Mesenchymal stem cell (in vitro differentiated cells and primary cell): Measurements from ENCODE around the gene ZGPAT.

ENCODE experiments used
- DNase-seq: peaks from one replicate; pipeline ENCODE4 v3.0.0-alpha.2; 2013
- H2AFZ ChIP-seq: one replicate; pipeline ENCODE4 v1.6.1; 2013; ENCODE audit warnings: low read depth, mild to moderate bottlenecking, control low read depth, inconsistent platforms, low read length, moderate library complexity
- H2AK5ac ChIP-seq: 2 replicates; pipeline ENCODE4 v1.6.1; 2013; ENCODE audit warnings: low read length, moderate library complexity, mild to moderate bottlenecking, inconsistent platforms; ENCODE audit not compliant: severe bottlenecking
- H2BK120ac ChIP-seq: one replicate; pipeline ENCODE4 v1.6.1; 2013; ENCODE audit warnings: low read depth, mild to moderate bottlenecking, inconsistent platforms, low read length, moderate library complexity
- H2BK12ac ChIP-seq, 2 experiments: one replicate each; pipeline ENCODE4 v1.6.1; 2013; ENCODE audit warnings: inconsistent platforms in 2 of 2, low read length in 2 of 2, mild to moderate bottlenecking in 2 of 2, moderate library complexity in 2 of 2, control low read depth in 1 of 2
- H2BK15ac ChIP-seq: one replicate; pipeline ENCODE4 v1.6.1; 2013; ENCODE audit warnings: mild to moderate bottlenecking, low read depth, inconsistent platforms; ENCODE audit not compliant: poor library complexity, severe bottlenecking
- H2BK5ac ChIP-seq: 2 replicates; pipeline ENCODE4 v1.6.1; 2013; ENCODE audit warnings: low read depth, mild to moderate bottlenecking, low read length, control low read depth, inconsistent platforms; ENCODE audit not compliant: poor library complexity, severe bottlenecking
- H3K14ac ChIP-seq, 2 experiments: one replicate each; pipeline ENCODE4 v1.6.1; 2013; ENCODE audit warnings: inconsistent platforms in 2 of 2, low read length in 2 of 2, control low read depth in 1 of 2, mild to moderate bottlenecking in 1 of 2, moderate library complexity in 1 of 2
- H3K18ac ChIP-seq, 2 experiments: one replicate each; pipeline ENCODE4 v1.6.1; 2013; ENCODE audit warnings: inconsistent platforms in 2 of 2, low read length in 2 of 2, control low read depth in 1 of 2, low read depth in 1 of 2, mild to moderate bottlenecking in 1 of 2
- H3K23ac ChIP-seq, 2 experiments: one replicate each; pipeline ENCODE4 v1.6.1; 2013; ENCODE audit warnings: inconsistent platforms in 2 of 2, low read length in 2 of 2, mild to moderate bottlenecking in 2 of 2, moderate library complexity in 2 of 2, control low read depth in 1 of 2
- H3K27ac ChIP-seq: 2 replicates; pipeline ENCODE4 v1.5.1; 2013; ENCODE audit warnings: mild to moderate bottlenecking, moderate library complexity, low read length, control low read depth, inconsistent platforms; ENCODE audit not compliant: poor library complexity, severe bottlenecking
- H3K27me3 ChIP-seq, 2 experiments: 2 replicates each; pipeline versions ENCODE4 v1.6.1 to v1.7.0; 2013; ENCODE audit warnings: low read length in 2 of 2, mild to moderate bottlenecking in 2 of 2, moderate library complexity in 2 of 2, control low read depth in 1 of 2, inconsistent platforms in 1 of 2; ENCODE audit not compliant: control insufficient read depth in 1 of 2, insufficient read depth in 1 of 2
- H3K36me3 ChIP-seq, 2 experiments: 2 replicates each; pipeline versions ENCODE4 v1.6.1 to v1.7.0; 2013; ENCODE audit warnings: low read length in 2 of 2, control low read depth in 1 of 2, inconsistent platforms in 1 of 2, low read depth in 1 of 2, mild to moderate bottlenecking in 1 of 2; ENCODE audit not compliant: insufficient read depth in 2 of 2, control insufficient read depth in 1 of 2
- H3K4ac ChIP-seq, 2 experiments: one replicate each; pipeline ENCODE4 v1.6.1; 2013; ENCODE audit warnings: inconsistent platforms in 2 of 2, low read length in 2 of 2, mild to moderate bottlenecking in 2 of 2, moderate library complexity in 2 of 2, control low read depth in 1 of 2, low read depth in 1 of 2
- H3K4me1 ChIP-seq: 2 replicates; pipeline ENCODE4 v1.6.1; 2013; ENCODE audit warnings: low read depth, low read length, control low read depth; ENCODE audit not compliant: control insufficient read depth, insufficient read depth
- H3K4me2 ChIP-seq: 2 replicates; pipeline ENCODE4 v1.6.1; 2013; ENCODE audit warnings: low read length, mild to moderate bottlenecking, inconsistent platforms; ENCODE audit not compliant: poor library complexity, severe bottlenecking
- H3K4me3 ChIP-seq, 2 experiments: 2 replicates each; pipeline versions ENCODE4 v1.5.1 to v1.7.0; 2013; ENCODE audit warnings: low read length in 2 of 2, mild to moderate bottlenecking in 2 of 2, control low read depth in 1 of 2, low read depth in 1 of 2; ENCODE audit not compliant: insufficient read depth in 1 of 2
- H3K79me1 ChIP-seq: replicated peaks from 2 replicates; pipeline ENCODE4 v1.6.1; 2013; ENCODE audit warnings: mild to moderate bottlenecking, control low read depth, low read length, inconsistent platforms; ENCODE audit not compliant: poor library complexity, severe bottlenecking
- H3K9ac ChIP-seq: 2 replicates; pipeline ENCODE4 v1.7.0; 2013; ENCODE audit warnings: mild to moderate bottlenecking, low read length, moderate library complexity
- H3K9me3 ChIP-seq: 2 replicates; pipeline ENCODE4 v1.7.0; 2013; ENCODE audit warnings: mild to moderate bottlenecking, low read length; ENCODE audit not compliant: control insufficient read depth
- H4K8ac ChIP-seq: one replicate; pipeline ENCODE4 v1.6.1; 2013; ENCODE audit warnings: inconsistent platforms, mild to moderate bottlenecking, low read length, moderate library complexity
- H4K91ac ChIP-seq: one replicate; pipeline ENCODE4 v1.6.1; 2013; ENCODE audit warnings: mild to moderate bottlenecking, low read length, inconsistent platforms
- WGBS: methylation state at CpG from one replicate; pipeline ENCODE4 v1.1.7; 2013; ENCODE audit warnings: mixed read lengths; 5-methylcytosine and 5-hydroxymethylcytosine counted together

The ZGPAT gene

DNA sequence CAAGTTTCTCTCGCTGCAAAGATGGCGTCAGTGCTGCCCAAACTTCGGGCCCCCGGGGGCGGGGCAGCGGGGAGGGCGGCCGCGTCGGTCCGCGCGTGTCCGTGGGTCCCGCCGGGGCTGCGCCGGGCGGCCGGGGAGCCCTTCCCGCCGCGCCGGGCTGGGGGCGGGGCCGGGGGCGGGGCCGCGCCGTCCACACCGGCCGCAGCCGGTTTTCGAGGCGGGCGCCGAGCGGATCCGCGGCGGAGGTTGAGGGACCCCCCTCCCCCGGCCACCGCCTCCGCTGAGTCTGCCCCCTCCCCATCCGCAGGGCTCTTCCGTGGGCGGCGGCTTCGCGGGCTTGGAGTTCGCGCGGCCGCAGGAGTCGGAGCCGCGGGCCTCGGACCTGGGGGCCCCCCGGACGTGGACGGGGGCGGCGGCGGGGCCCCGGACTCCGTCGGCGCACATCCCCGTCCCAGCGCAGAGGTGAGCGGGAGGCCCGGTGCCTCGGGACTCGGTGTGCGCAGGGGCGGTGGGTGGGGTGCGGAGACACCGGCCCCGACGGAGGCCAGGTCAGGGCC is 32.3 kb downstream of the ZGPAT start:
- Histone ChIP-seq H3K27me3 (no peaks in the 10 kb centered on the region), H3K4me1 (peaks cover 40% of the 10 kb centered on the region), H2BK5ac (peak overlapping the region; percentile 84)

DNA sequence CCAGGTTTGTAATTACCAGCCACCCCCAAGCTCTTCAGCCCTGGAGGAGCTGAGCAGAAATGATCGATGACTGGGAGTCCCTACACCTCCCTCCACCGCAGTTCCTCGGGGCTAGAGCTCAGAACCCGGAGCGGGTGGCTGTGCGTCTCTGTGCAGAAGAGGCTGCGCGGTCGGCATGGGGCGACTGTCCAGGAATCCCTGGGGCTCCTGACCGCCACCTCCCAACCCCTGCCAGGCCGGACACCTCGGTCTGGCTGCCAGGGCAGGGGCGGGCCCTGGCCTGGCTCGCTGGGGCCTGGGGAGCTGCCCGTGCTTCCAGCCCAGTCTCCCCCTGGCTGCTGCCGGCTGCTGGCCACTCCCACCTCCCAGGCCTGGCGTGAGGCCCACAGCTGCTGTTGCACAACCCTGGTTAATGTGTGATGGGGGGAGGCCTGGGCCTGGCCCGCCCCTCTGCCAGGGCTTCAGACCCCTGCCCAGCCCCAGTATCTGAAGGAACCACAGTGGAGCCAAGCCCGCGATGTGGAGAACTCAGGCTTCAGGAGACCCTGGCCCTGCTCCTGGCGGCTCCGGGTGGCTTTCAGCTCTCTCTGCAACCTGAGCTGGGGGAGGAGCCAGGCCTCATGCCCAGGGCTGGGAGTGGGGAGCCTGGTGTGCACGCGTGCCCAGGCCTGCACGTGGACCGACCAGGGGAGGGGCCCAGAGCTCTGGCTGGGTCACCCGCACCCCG is 33.0 kb downstream of the ZGPAT start:
- DNase-seq: peak; percentile 93
- Histone ChIP-seq H2BK12ac (peak overlapping the region; percentile 14 to 45), H2BK15ac (peak overlapping the region; percentile 52), H3K4ac (peak overlapping the region; percentile 60 to 66), H3K18ac (peak overlapping the region; percentile 89 to 93), H3K4me2 (peak overlapping the region; percentile 75), H3K9ac (peak overlapping the region; percentile 88), H3K4me3 (peak overlapping the region; percentile 78 to 86), H3K4me1 (peaks cover 40% of the 10 kb centered on the region), H4K91ac (peak overlapping the region; percentile 90), H3K27ac (peak overlapping the region; percentile 95), H3K23ac (peak overlapping the region in 1 of 2 experiments; percentile 93), H2BK120ac (peak overlapping the region; percentile 90), H3K36me3 (peaks cover 34 to 64% of the 10 kb centered on the region in 2 experiments), H3K9me3 (no peaks in the 10 kb centered on the region), H3K14ac (peak overlapping the region in 1 of 2 experiments; percentile 94), H3K27me3 (no peaks in the 10 kb centered on the region), H3K79me1 (peaks cover 9% of the 10 kb centered on the region), H4K8ac (peak overlapping the region; percentile 66), H2BK5ac (peak overlapping the region; percentile 84), H2AFZ (peak overlapping the region; percentile 42), H2AK5ac (peak overlapping the region; percentile 80)
- under 1% methylated on average over 22 of the region's 29 CpGs for WGBS

More for the DNA sequence above, 32.3 kb downstream of the ZGPAT start:
- H3K23ac ChIP-seq: peak overlapping the region; percentile 21 to 93
- H3K4me3 ChIP-seq: peak overlapping the region; percentile 78 to 86
- H3K4me2 ChIP-seq: peak overlapping the region; percentile 75
- peak overlapping the region; percentile 95 for H3K27ac ChIP-seq
- WGBS: 1% methylated on average over 38 of the region's 80 CpGs
- H2AK5ac ChIP-seq: peak overlapping the region; percentile 80
- peaks cover 39 to 65% of the 10 kb centered on the region in 2 experiments for H3K36me3 ChIP-seq
- peak overlapping the region; percentile 88 for H3K9ac ChIP-seq
- peak overlapping the region; percentile 52 for H2BK15ac ChIP-seq
- peak overlapping the region; percentile 14 to 25 for H2BK12ac ChIP-seq
- peaks cover 9% of the 10 kb centered on the region for H3K79me1 ChIP-seq
- peak overlapping the region; percentile 89 to 93 for H3K18ac ChIP-seq
- peak overlapping the region in 1 of 2 experiments; percentile 94 for H3K14ac ChIP-seq
- peak overlapping the region; percentile 67 for H4K8ac ChIP-seq
- no peak overlapping the region for H2AFZ ChIP-seq
- peak overlapping the region; percentile 90 for H4K91ac ChIP-seq
- peak overlapping the region; percentile 60 to 80 for H3K4ac ChIP-seq
- DNase-seq: peak; percentile 38
- no peaks in the 10 kb centered on the region for H3K9me3 ChIP-seq
- peak overlapping the region; percentile 90 for H2BK120ac ChIP-seq

DNA sequence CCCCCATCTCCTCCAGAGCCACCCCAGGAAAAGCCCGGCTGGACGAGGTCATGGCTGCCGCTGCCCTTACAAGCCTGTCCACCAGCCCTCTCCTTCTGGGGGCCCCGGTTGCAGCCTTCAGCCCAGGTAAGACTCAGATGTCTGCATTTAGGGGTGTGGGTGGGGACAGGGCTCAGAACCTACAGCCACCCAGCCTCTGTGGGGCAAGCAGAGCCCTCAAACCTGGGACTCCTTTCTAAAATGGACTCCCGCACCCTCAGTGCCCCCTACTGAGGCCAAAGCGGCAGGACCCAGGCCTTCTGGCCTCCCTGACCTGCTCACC is 33.5 kb downstream of the ZGPAT start:
- no peaks in the 10 kb centered on the region for H3K27me3 ChIP-seq
- DNase-seq: no peak
- no peaks in the 10 kb centered on the region for H3K9me3 ChIP-seq
- no peak overlapping the region for H2AFZ ChIP-seq
- H3K4me2 ChIP-seq: peak overlapping the region; percentile 75
- peaks cover 28 to 64% of the 10 kb centered on the region in 2 experiments for H3K36me3 ChIP-seq
- no peak overlapping the region for H4K8ac ChIP-seq
- H3K9ac ChIP-seq: peak overlapping the region; percentile 88
- 34% methylated on average over 3 of the region's 6 CpGs for whole genome bisulfite sequencing
- H3K18ac ChIP-seq: peak overlapping the region in 1 of 2 experiments; percentile 84
- no peak overlapping the region for H3K23ac ChIP-seq
- no peak overlapping the region for H2BK5ac ChIP-seq
- peak overlapping the region in 1 of 2 experiments; percentile 84 for H2BK12ac ChIP-seq
- H2AK5ac ChIP-seq: peak overlapping the region; percentile 5
- H3K4me3 ChIP-seq: peak overlapping the region; percentile 78 to 86
- H3K4me1 ChIP-seq: peaks cover 40% of the 10 kb centered on the region
- H3K14ac ChIP-seq: peak overlapping the region in 1 of 2 experiments; percentile 67
- H2BK120ac ChIP-seq: no peak overlapping the region
- peak overlapping the region in 1 of 2 experiments; percentile 32 for H3K4ac ChIP-seq
- H4K91ac ChIP-seq: peak overlapping the region; percentile 4
- peak overlapping the region; percentile 83 for H3K27ac ChIP-seq
- no peak overlapping the region for H2BK15ac ChIP-seq
- peaks cover 12% of the 10 kb centered on the region for H3K79me1 ChIP-seq
